Measurements from ENCODE around the gene MBP.

MBP gene

DNA sequence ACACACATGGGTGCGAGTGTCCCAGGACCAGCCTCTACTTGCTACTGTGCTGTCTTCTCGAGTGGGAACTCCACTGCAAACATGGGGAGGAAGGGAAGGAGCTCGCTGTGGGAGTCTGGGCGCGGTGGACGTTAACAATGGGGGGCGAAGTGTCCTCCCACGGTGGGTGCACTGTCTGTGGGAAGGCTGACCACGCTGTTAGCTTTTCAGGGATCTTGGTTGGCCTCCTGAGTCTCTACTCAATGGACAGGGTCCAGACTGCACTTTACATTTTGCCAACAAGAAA lies 146.7 kb downstream of the MBP start:
- peaks cover 0 to 10% (median 5%) of the 10 kb centered on the region in 4 experiments for H3K4me1 ChIP-seq (ENCODE audit: control extremely low read depth in 1 of 4, control insufficient read depth in 4 of 4, insufficient read depth in 4 of 4, low read length in 3 of 4)
- no peaks in the 10 kb centered on the region for H3K27me3 ChIP-seq (replicated peaks in 2 of 5; ENCODE audit: control insufficient read depth in 4 of 5, insufficient read depth in 5 of 5, low read length in 4 of 5)
- H3K27ac ChIP-seq (ENCODE audit: insufficient read depth in 1 of 2, low read depth in 1 of 2, low read length in 2 of 2, poor library complexity in 1 of 2, severe bottlenecking in 2 of 2), result no peak overlapping the region
- no peaks in the 10 kb centered on the region for H3K9me3 ChIP-seq (ENCODE audit: control extremely low read depth in 1 of 5, control insufficient read depth in 4 of 5, insufficient read depth in 2 of 5, low read depth in 1 of 5, low read length in 4 of 5)
- CTCF ChIA-PET, result interaction anchor here (0.9 to 4.2 kb wide), 5 partner anchors 11 to 63 kb away, joined by 3 to 30 read pairs (median 4); no protein-coding TSS in a partner anchor
- WGBS (ENCODE audit: insufficient coverage), result 94% methylated on average over 9 of the region's 9 CpGs
- POLR2A ChIA-PET, result no interaction called here
- DNase-seq, result no peak
- H3K36me3 ChIP-seq (ENCODE audit: control insufficient read depth in 4 of 4, insufficient read depth in 4 of 4, low read length in 3 of 4), result no peaks in the 10 kb centered on the region
- H3K4me3 ChIP-seq (ENCODE audit: control insufficient read depth in 1 of 7, extremely low read depth in 1 of 7, insufficient read depth in 4 of 7, low read depth in 2 of 7, low read length in 6 of 7), result no peak overlapping the region

DNA sequence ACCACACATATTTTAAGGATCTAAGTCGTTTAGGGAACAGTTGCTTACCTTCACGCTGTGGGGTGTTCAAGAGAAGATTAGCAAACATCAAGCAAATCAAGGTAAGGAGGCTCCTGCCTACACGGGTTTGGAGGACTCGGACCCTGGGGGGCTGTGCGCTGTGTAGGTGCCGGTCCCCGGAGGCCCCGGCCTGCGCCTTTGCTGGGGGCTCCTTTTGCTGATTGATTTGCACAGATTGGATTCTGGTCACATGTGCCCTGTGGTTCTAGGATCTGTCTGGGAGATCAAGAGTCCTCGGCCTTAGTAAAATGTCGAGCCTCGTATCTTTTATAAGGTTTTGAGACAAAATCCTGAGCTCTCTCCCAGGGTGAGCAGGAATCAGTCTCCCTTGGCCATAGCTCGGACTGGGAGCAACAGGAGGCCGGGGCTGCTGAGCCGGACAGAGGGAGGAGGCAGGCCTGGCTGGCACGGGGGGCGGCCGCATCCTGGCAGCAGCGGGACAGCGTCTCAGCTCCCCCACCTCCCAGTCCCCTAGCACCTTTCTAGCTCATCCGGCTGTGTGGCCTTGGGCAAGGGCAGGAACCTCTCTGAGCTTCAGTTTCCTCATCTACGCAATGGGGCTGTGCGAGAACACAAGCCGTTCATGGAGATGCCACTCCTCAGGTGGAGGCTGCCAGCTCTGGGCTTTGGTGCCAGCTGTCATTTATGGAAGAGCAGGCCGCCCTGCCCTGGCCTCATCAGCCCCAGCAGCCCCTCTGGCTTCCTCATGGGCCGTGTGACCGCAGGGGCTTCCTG lies 147.2 kb downstream of the MBP start:
- 97% methylated on average over 26 of the region's 27 CpGs for WGBS (ENCODE audit: insufficient coverage)
- H3K9me3 ChIP-seq (ENCODE audit: control extremely low read depth in 1 of 5, control insufficient read depth in 4 of 5, insufficient read depth in 2 of 5, low read depth in 1 of 5, low read length in 4 of 5), result no peaks in the 10 kb centered on the region
- H3K4me3 ChIP-seq (ENCODE audit: control insufficient read depth in 1 of 7, extremely low read depth in 1 of 7, insufficient read depth in 4 of 7, low read depth in 2 of 7, low read length in 6 of 7), result no peak overlapping the region
- H3K27ac ChIP-seq (ENCODE audit: insufficient read depth in 1 of 2, low read depth in 1 of 2, low read length in 2 of 2, poor library complexity in 1 of 2, severe bottlenecking in 2 of 2), result no peak overlapping the region
- H3K4me1 ChIP-seq (ENCODE audit: control extremely low read depth in 1 of 4, control insufficient read depth in 4 of 4, insufficient read depth in 4 of 4, low read length in 3 of 4), result peaks cover 0 to 10% (median 4%) of the 10 kb centered on the region in 4 experiments
- CTCF ChIA-PET, result interaction anchor here (0.9 to 4.2 kb wide), 10 partner anchors 11 to 184 kb away, joined by 3 to 30 read pairs (median 6); no protein-coding TSS in a partner anchor
- POLR2A ChIA-PET, result no interaction called here
- no peak for DNase-seq
- no peaks in the 10 kb centered on the region for H3K36me3 ChIP-seq (ENCODE audit: control insufficient read depth in 4 of 4, insufficient read depth in 4 of 4, low read length in 3 of 4)
- no peaks in the 10 kb centered on the region for H3K27me3 ChIP-seq (replicated peaks in 2 of 5; ENCODE audit: control insufficient read depth in 4 of 5, insufficient read depth in 5 of 5, low read length in 4 of 5)

DNA sequence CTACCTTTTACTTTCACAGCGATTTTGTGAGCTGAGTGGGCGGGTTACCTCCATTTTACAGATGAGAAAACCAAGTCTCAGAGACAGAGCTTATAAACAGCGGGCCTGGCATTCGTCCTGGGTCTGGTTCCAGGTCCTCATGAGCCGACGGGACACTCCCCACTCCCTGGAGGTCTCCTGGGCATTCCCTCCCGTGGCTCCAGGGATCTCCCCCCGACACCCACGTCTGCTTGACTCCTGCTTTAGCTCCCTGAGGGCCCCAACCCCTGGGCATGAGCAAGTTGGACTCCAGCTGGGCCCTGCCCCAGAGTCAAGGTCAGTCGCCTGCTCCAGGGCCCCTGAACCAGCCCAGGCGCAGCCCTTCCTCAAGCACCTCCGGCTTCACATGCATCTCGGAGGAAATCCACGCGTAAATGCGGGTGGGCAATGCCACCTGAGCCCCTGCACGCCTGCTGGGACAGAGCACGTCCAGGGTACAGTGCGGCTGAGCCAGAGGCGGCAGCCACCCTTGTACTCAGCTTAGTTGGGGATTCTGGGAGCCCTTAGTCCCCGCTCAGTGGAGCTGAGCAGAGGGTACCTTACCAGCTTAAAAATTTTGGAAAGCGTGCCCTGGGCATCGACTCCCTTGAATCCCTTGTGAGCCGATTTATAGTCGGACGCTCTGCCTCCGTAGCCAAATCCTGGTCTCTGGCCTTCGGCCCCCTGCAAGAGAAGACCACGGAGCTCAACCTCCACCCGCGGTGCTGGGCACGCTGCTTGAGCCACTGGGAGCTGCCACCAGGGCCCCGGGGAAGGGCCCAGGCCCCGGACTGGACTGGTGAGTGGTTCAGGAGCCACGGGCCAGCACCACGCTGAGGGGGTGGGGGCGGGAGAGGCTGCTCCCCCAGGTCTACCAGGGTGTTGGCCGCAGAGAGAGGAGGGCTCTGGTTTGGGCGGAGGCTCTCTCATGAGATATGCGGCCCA lies 148.1 kb downstream of the MBP start:
- Histone ChIP-seq H3K4me3 (ENCODE audit: control insufficient read depth in 1 of 7, extremely low read depth in 1 of 7, insufficient read depth in 4 of 7, low read depth in 2 of 7, low read length in 6 of 7) (no peak overlapping the region), H3K9me3 (ENCODE audit: control extremely low read depth in 1 of 5, control insufficient read depth in 4 of 5, insufficient read depth in 2 of 5, low read depth in 1 of 5, low read length in 4 of 5) (no peaks in the 10 kb centered on the region), H3K4me1 (ENCODE audit: control extremely low read depth in 1 of 4, control insufficient read depth in 4 of 4, insufficient read depth in 4 of 4, low read length in 3 of 4) (peaks cover 0 to 10% (median 4%) of the 10 kb centered on the region in 4 experiments), H3K27ac (ENCODE audit: insufficient read depth in 1 of 2, low read depth in 1 of 2, low read length in 2 of 2, poor library complexity in 1 of 2, severe bottlenecking in 2 of 2) (no peak overlapping the region), H3K27me3 (replicated peaks in 2 of 5; ENCODE audit: control insufficient read depth in 4 of 5, insufficient read depth in 5 of 5, low read length in 4 of 5) (no peaks in the 10 kb centered on the region), H3K36me3 (ENCODE audit: control insufficient read depth in 4 of 4, insufficient read depth in 4 of 4, low read length in 3 of 4) (no peaks in the 10 kb centered on the region)
- 97% methylated on average over 36 of the region's 40 CpGs for WGBS (ENCODE audit: insufficient coverage)
- no peak for DNase-seq
- ChIA-PET CTCF (interaction anchor here (0.8 to 4.2 kb wide), 12 partner anchors 12 to 228 kb away, joined by 3 to 30 read pairs (median 8); no protein-coding TSS in a partner anchor), POLR2A (no interaction called here)

DNA sequence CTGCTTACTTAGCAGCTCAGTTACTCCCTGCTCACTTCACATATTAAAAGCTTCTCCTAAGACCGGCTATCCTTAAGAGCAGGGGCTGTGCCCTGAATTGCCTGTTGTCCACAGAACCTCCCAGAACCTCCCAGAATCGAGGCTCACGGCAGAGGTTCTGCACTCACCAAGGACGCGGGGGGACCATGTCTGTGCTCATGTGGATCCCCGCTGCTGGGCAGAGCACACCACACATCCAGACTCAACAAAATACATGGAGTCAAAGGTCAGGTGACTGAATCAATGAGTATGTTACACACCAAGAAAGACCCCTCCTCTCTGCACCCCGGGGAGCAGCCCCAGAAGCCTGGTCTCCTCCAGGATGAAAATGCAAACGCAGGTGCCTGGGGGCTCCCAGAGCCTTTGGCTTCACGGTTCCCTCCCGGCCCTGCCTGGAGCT lies 149.0 kb downstream of the MBP start:
- Histone ChIP-seq H3K9me3 (ENCODE audit: control extremely low read depth in 1 of 5, control insufficient read depth in 4 of 5, insufficient read depth in 2 of 5, low read depth in 1 of 5, low read length in 4 of 5) (no peaks in the 10 kb centered on the region), H3K36me3 (ENCODE audit: control insufficient read depth in 4 of 4, insufficient read depth in 4 of 4, low read length in 3 of 4) (no peaks in the 10 kb centered on the region), H3K4me1 (ENCODE audit: control extremely low read depth in 1 of 4, control insufficient read depth in 4 of 4, insufficient read depth in 4 of 4, low read length in 3 of 4) (peaks cover 0 to 10% (median 4%) of the 10 kb centered on the region in 4 experiments), H3K27me3 (replicated peaks in 2 of 5; ENCODE audit: control insufficient read depth in 4 of 5, insufficient read depth in 5 of 5, low read length in 4 of 5) (no peaks in the 10 kb centered on the region), H3K27ac (ENCODE audit: insufficient read depth in 1 of 2, low read depth in 1 of 2, low read length in 2 of 2, poor library complexity in 1 of 2, severe bottlenecking in 2 of 2) (no peak overlapping the region), H3K4me3 (ENCODE audit: control insufficient read depth in 1 of 7, extremely low read depth in 1 of 7, insufficient read depth in 4 of 7, low read depth in 2 of 7, low read length in 6 of 7) (no peak overlapping the region)
- CTCF ChIA-PET, result interaction anchor here (0.8 to 4.2 kb wide), 17 partner anchors 8 to 228 kb away, joined by 3 to 30 read pairs (median 5); no protein-coding TSS in a partner anchor
- DNase-seq, result no peak
- POLR2A ChIA-PET, result no interaction called here
- WGBS (ENCODE audit: insufficient coverage), result 98% methylated on average over 8 of the region's 10 CpGs

DNA sequence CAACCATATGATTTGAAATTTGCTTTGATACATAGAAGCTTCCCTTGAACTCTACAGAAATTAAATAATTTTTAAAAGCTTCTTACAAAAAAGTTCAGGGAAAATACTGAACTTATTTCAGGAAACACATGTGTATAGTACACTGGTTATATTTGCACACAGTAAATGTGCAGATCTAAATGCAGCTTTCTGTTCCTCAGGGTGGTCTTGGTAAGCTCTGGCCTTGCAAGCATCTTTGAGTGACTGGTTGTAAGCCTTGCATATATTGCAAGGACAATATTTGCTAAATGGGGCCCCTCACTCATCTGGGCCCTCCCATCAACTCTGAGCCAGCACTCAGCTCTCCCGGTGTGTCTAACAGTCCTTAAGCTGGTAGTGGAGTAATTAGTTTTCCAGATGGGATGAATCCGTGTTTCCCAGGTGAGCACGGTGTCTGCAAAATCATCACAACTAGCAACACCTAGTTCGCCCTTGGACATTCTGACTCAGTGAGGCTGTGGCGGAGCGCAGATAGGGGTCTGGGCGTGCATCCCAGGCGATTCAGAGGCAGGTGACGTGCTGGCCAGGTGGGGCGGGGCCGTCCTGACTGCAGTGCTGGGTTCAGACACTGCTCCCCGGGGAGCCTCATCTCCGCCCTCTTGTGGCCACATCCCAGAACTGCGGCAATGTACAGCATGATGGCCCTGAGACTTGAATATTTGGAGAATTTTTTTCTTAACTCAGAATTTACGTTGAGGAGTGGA lies 149.6 kb downstream of the MBP start:
- ChIA-PET POLR2A (no interaction called here), CTCF (interaction anchor here (0.7 to 4.2 kb wide), 22 partner anchors 9 to 229 kb away, joined by 3 to 30 read pairs (median 4); no protein-coding TSS in a partner anchor)
- 0% methylated on average over 9 of the region's 15 CpGs for WGBS (ENCODE audit: insufficient coverage)
- Histone ChIP-seq H3K9me3 (ENCODE audit: control extremely low read depth in 1 of 5, control insufficient read depth in 4 of 5, insufficient read depth in 2 of 5, low read depth in 1 of 5, low read length in 4 of 5) (no peaks in the 10 kb centered on the region), H3K4me1 (ENCODE audit: control extremely low read depth in 1 of 4, control insufficient read depth in 4 of 4, insufficient read depth in 4 of 4, low read length in 3 of 4) (peaks cover 0 to 10% (median 4%) of the 10 kb centered on the region in 4 experiments), H3K4me3 (ENCODE audit: control insufficient read depth in 1 of 7, extremely low read depth in 1 of 7, insufficient read depth in 4 of 7, low read depth in 2 of 7, low read length in 6 of 7) (peak overlapping the region in 2 of 7 experiments; percentile 32 to 46), H3K36me3 (ENCODE audit: control insufficient read depth in 4 of 4, insufficient read depth in 4 of 4, low read length in 3 of 4) (no peaks in the 10 kb centered on the region), H3K27ac (ENCODE audit: insufficient read depth in 1 of 2, low read depth in 1 of 2, low read length in 2 of 2, poor library complexity in 1 of 2, severe bottlenecking in 2 of 2) (no peak overlapping the region), H3K27me3 (replicated peaks in 2 of 5; ENCODE audit: control insufficient read depth in 4 of 5, insufficient read depth in 5 of 5, low read length in 4 of 5) (no peaks in the 10 kb centered on the region)
- DNase-seq, result peak; percentile 75 to 88 (median 85)

DNA sequence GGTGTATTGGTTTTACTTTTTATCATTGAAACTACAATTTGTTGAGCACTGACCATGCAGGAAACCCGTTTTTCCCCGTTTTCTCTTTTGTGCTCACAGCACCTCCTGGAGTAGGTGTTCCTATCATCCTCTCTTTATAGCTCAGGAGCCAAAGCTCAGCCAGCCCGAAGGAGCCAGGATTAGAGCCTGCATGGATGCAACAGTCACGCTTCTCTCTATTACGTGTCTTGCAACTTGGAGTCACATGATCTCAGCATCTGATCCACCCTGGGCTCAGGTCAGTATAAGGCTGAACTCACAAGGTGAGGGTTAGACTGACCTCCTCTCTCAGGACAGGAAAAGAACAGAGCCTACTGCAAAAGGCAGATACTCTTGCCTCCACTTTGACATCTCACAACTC lies 150.5 kb downstream of the MBP start:
- ChIA-PET POLR2A (no interaction called here), CTCF (interaction anchor here (1.0 to 4.2 kb wide), 11 partner anchors 8 to 228 kb away, joined by 3 to 30 read pairs (median 5); no protein-coding TSS in a partner anchor)
- peaks cover 0 to 10% (median 3%) of the 10 kb centered on the region in 4 experiments for H3K4me1 ChIP-seq (ENCODE audit: control extremely low read depth in 1 of 4, control insufficient read depth in 4 of 4, insufficient read depth in 4 of 4, low read length in 3 of 4)
- no peak overlapping the region for H3K4me3 ChIP-seq (ENCODE audit: control insufficient read depth in 1 of 7, extremely low read depth in 1 of 7, insufficient read depth in 4 of 7, low read depth in 2 of 7, low read length in 6 of 7)
- H3K9me3 ChIP-seq (ENCODE audit: control extremely low read depth in 1 of 5, control insufficient read depth in 4 of 5, insufficient read depth in 2 of 5, low read depth in 1 of 5, low read length in 4 of 5), result no peaks in the 10 kb centered on the region
- no peak overlapping the region for H3K27ac ChIP-seq (ENCODE audit: insufficient read depth in 1 of 2, low read depth in 1 of 2, low read length in 2 of 2, poor library complexity in 1 of 2, severe bottlenecking in 2 of 2)
- DNase-seq, result no peak
- H3K27me3 ChIP-seq (replicated peaks in 2 of 5; ENCODE audit: control insufficient read depth in 4 of 5, insufficient read depth in 5 of 5, low read length in 4 of 5), result no peaks in the 10 kb centered on the region
- H3K36me3 ChIP-seq (ENCODE audit: control insufficient read depth in 4 of 4, insufficient read depth in 4 of 4, low read length in 3 of 4), result no peaks in the 10 kb centered on the region
- whole genome bisulfite sequencing (ENCODE audit: insufficient coverage), result 97% methylated on average over 4 of the region's 5 CpGs
